GM12892 (cell line): ENCODE results near the gene HAUS6. TPM values are rescaled to one million over a fixed set of nuclear protein-coding genes. Genes with fewer than 3 reads are reported as not detected.
"Not testable (repeated sequence)": the region's sequence is repeated elsewhere in the genome, so short reads cannot be mapped to it uniquely, and the experiment has no call there.

Experiments
- DNase-seq: peaks from one replicate; pipeline ENCODE4 v3.0.0; 2011; ENCODE audit not compliant: insufficient read length
- FAIRE-seq: peaks from 2 replicates; lab custom pipeline; 2011; peaks lifted over from hg19 to GRCh38; lab: Jason Lieb, UNC
- POLR2A ChIP-seq: IDR thresholded peaks from 2 replicates; pipeline ENCODE4 v1.6.1; 2011; ENCODE audit warnings: low read depth, low read length, control low read depth
- POLR2AphosphoS5 ChIP-seq: IDR thresholded peaks from 2 replicates; pipeline ENCODE4 v1.6.1; 2011; ENCODE audit warnings: low read depth, low read length, control low read depth
- TAF1 ChIP-seq: IDR thresholded peaks from 2 replicates; pipeline ENCODE4 v1.6.1; 2011; ENCODE audit warnings: low read depth, mild to moderate bottlenecking, control low read depth, low read length, borderline replicate concordance
- polyA plus RNA-seq: library from polyadenylated mRNA; unstranded; fragments of >200 nt; gene quantifications from one replicate; pipeline ENCODE4 v1.2.1, GENCODE V29; 2012; ENCODE audit warnings: missing spikeins, inconsistent platforms; ENCODE audit not compliant: missing spikeins

Gene HAUS6
- polyA plus RNA-seq = 15.8 TPM

GRCh38 chr9:19102631-19103345 lies at the start of gene HAUS6:
HAUS6 (minus strand) TSS chr9:19102904; CDS start chr9:19102651, 253 bp downstream.
- TF ChIP-seq POLR2A (peak; percentile 83), POLR2AphosphoS5 (peak; percentile 88), TAF1 (no peak)
- DNase-seq = peak; percentile 87
- peak; percentile 98 for FAIRE-seq

- DNase-seq, FAIRE-seq: not testable (repeated sequence)
Measured at GRCh38 chr9:19152160-19152498, 49.4 kb upstream of the HAUS6 start.

- DNase-seq (no peak), FAIRE-seq (no peak)
- TF ChIP-seq POLR2A = no peak
- TF ChIP-seq POLR2AphosphoS5 = no peak
- no peak for TF ChIP-seq TAF1
Measured at GRCh38 chr9:19151425-19152159, 48.9 kb upstream of the HAUS6 start.

GRCh38 chr9:19149230-19149629 lies 46.5 kb upstream of the HAUS6 start:
- TF ChIP-seq TAF1 (no peak), POLR2A (no peak), POLR2AphosphoS5 (no peak)
- DNase-seq (no peak), FAIRE-seq (no peak)

GRCh38 chr9:19148187-19148586 lies 45.5 kb upstream of the HAUS6 start:
- TF ChIP-seq TAF1 = no peak
- TF ChIP-seq POLR2A = no peak
- TF ChIP-seq POLR2AphosphoS5 = no peak
- no peak for FAIRE-seq
- DNase-seq = no peak

GRCh38 chr9:19146441-19147024 lies 43.8 kb upstream of the HAUS6 start:
- DNase-seq (no peak), FAIRE-seq (no peak)
- TF ChIP-seq TAF1 (no peak), POLR2AphosphoS5 (no peak), POLR2A (no peak)

GRCh38 chr9:19145881-19146280 lies 43.2 kb upstream of the HAUS6 start:
- TF ChIP-seq POLR2A (no peak), POLR2AphosphoS5 (no peak), TAF1 (no peak)
- DNase-seq (no peak), FAIRE-seq (no peak)

GRCh38 chr9:19140259-19140658 lies 37.6 kb upstream of the HAUS6 start:
- TF ChIP-seq POLR2AphosphoS5 (no peak), POLR2A (no peak)

GRCh38 chr9:19138084-19138483 lies 35.4 kb upstream of the HAUS6 start:
- TF ChIP-seq TAF1 (no peak), POLR2A (no peak), POLR2AphosphoS5 (no peak)
- FAIRE-seq = no peak
- no peak for DNase-seq

More at GRCh38 chr9:19140259-19140658, 37.6 kb upstream of the HAUS6 start:
- FAIRE-seq = no peak
- DNase-seq = no peak

- FAIRE-seq (no peak), DNase-seq (no peak)
- TF ChIP-seq TAF1 (no peak), POLR2A (no peak), POLR2AphosphoS5 (no peak)
Measured at GRCh38 chr9:19137282-19137681, 34.6 kb upstream of the HAUS6 start.

- DNase-seq = no peak
- TF ChIP-seq POLR2AphosphoS5 = no peak
- FAIRE-seq = no peak
Measured at GRCh38 chr9:19136129-19136528, 33.4 kb upstream of the HAUS6 start.

- DNase-seq (no peak), FAIRE-seq (no peak)
- TF ChIP-seq POLR2A (no peak), POLR2AphosphoS5 (no peak)
Measured at GRCh38 chr9:19133549-19134345, 31.0 kb upstream of the HAUS6 start.
